Liver (tissue), 9 donors: Measurements from ENCODE around the gene RAMP3. TPM values are rescaled to one million over a fixed set of nuclear protein-coding genes. Genes with fewer than 3 reads are reported as not detected.

Experiments used
- DNase-seq: peaks from one replicate; pipeline ENCODE4 v3.0.0-alpha.2; 2017; ENCODE audit warnings: low spot score
- H3K27ac ChIP-seq, 2 donors: one replicate each; pipeline ENCODE4 v1.7.0; 2013; ENCODE audit warnings: inconsistent platforms in 2 of 2, low read length in 2 of 2, control low read depth in 1 of 2, low read depth in 1 of 2, mild to moderate bottlenecking in 1 of 2
- H3K27me3 ChIP-seq, 4 donors: one replicate each; pipeline versions ENCODE4 v1.6.1 to v1.7.0; 2013; ENCODE audit warnings: low read length in 3 of 4, inconsistent platforms in 1 of 4, mild to moderate bottlenecking in 1 of 4, moderate library complexity in 1 of 4; ENCODE audit not compliant: control insufficient read depth in 4 of 4, insufficient read depth in 4 of 4
- H3K36me3 ChIP-seq, 4 donors: one replicate each; pipeline versions ENCODE4 v1.6.1 to v1.7.0; 2013; ENCODE audit warnings: low read length in 3 of 4, mild to moderate bottlenecking in 3 of 4, low read depth in 1 of 4, moderate library complexity in 1 of 4; ENCODE audit not compliant: control insufficient read depth in 4 of 4, insufficient read depth in 3 of 4
- H3K4me1 ChIP-seq, 4 donors: one replicate each; pipeline versions ENCODE4 v1.6.1 to v1.7.0; 2013; ENCODE audit warnings: low read length in 3 of 4, mild to moderate bottlenecking in 3 of 4, moderate library complexity in 1 of 4; ENCODE audit not compliant: control insufficient read depth in 4 of 4, insufficient read depth in 4 of 4
- H3K4me3 ChIP-seq, 3 donors: one replicate each; pipeline versions ENCODE4 v1.6.1 to v1.7.0; 2013; ENCODE audit warnings: low read length in 3 of 3, control low read depth in 1 of 3, low read depth in 1 of 3, mild to moderate bottlenecking in 1 of 3
- H3K9ac ChIP-seq, 2 donors: one replicate each; pipeline ENCODE4 v1.7.0; 2013; ENCODE audit warnings: low read length in 2 of 2, mild to moderate bottlenecking in 2 of 2, moderate library complexity in 2 of 2, control low read depth in 1 of 2, low read depth in 1 of 2
- H3K9me3 ChIP-seq, 4 donors: one replicate each; pipeline versions ENCODE4 v1.6.1 to v1.7.0; 2013; ENCODE audit warnings: low read length in 3 of 4; ENCODE audit not compliant: control insufficient read depth in 4 of 4
- EGR1 ChIP-seq, 2 donors: IDR thresholded peaks; 2 replicates each; pipeline ENCODE4 v1.6.1; 2016 to 2018; ENCODE audit warnings: antibody characterized with exemption in 2 of 2, low read depth in 2 of 2
- FOXA1 ChIP-seq: IDR thresholded peaks from 2 replicates; pipeline ENCODE4 v1.6.1; 2016; ENCODE audit warnings: antibody characterized with exemption
- FOXA2 ChIP-seq: IDR thresholded peaks from 2 replicates; pipeline ENCODE4 v1.6.1; 2016; ENCODE audit warnings: antibody characterized with exemption
- GABPA ChIP-seq, 2 donors: IDR thresholded peaks in 1 of 2; conservative IDR thresholded peaks in 1 of 2; 2 replicates each; pipeline ENCODE4 v1.6.1; 2016; ENCODE audit warnings: antibody characterized with exemption in 2 of 2, mild to moderate bottlenecking in 1 of 2, moderate library complexity in 1 of 2
- HNF4A ChIP-seq, 2 donors: conservative IDR thresholded peaks; 2 replicates each; pipeline ENCODE4 v1.6.1; 2016; ENCODE audit warnings: antibody characterized with exemption in 2 of 2, mild to moderate bottlenecking in 2 of 2
- HNF4G ChIP-seq: IDR thresholded peaks from 2 replicates; pipeline ENCODE4 v1.6.1; 2016; ENCODE audit warnings: antibody characterized with exemption
- JUND ChIP-seq, 2 donors: IDR thresholded peaks; 2 replicates each; pipeline ENCODE4 v1.6.1; 2016; ENCODE audit warnings: antibody characterized with exemption in 2 of 2
- NR2F2 ChIP-seq: IDR thresholded peaks from 2 replicates; pipeline ENCODE4 v1.6.1; 2016; ENCODE audit warnings: antibody characterized with exemption
- RAD21 ChIP-seq, 2 donors: IDR thresholded peaks; 2 replicates each; pipeline ENCODE4 v1.6.1; 2016; ENCODE audit warnings: antibody characterized with exemption in 2 of 2, mild to moderate bottlenecking in 2 of 2
- RXRA ChIP-seq, 2 donors: IDR thresholded peaks; 2 replicates each; pipeline ENCODE4 v1.6.1; 2017 to 2018; ENCODE audit warnings: antibody characterized with exemption in 2 of 2, mild to moderate bottlenecking in 1 of 2
- SP1 ChIP-seq: IDR thresholded peaks from 2 replicates; pipeline ENCODE4 v1.6.1; 2018; ENCODE audit warnings: antibody characterized with exemption, mild to moderate bottlenecking
- TAF1 ChIP-seq: conservative IDR thresholded peaks from 2 replicates; pipeline ENCODE4 v1.6.1; 2016; ENCODE audit warnings: antibody characterized with exemption, mild to moderate bottlenecking
- YY1 ChIP-seq: IDR thresholded peaks from 2 replicates; pipeline ENCODE4 v1.6.1; 2016; ENCODE audit warnings: antibody characterized with exemption, mild to moderate bottlenecking
- WGBS: extraction: QIAGEN DNeasy Blood & Tissue Kit; methylation state at CpG from one replicate; pipeline ENCODE4 v1.1.7; 2013; 5-methylcytosine and 5-hydroxymethylcytosine counted together
- polyA plus RNA-seq, 2 donors: library from polyadenylated mRNA; stranded (reverse) in 1 of 2; unstranded in 1 of 2; fragments of 200-250 nt in 1 of 2; fragments of >200 nt in 1 of 2; fragmentation: Nextera tagmentation in 1 of 2; extraction: Ambion mirVana in 1 of 2; gene quantifications; one replicate each; pipeline versions ENCODE4 v1.2.1 to v1.2.3, GENCODE V29; 2013 to 2015
- total RNA-seq, 2 donors: library from RNA; depleted of rRNA; stranded (reverse); fragments of >200 nt; gene quantifications; one replicate each; pipeline ENCODE4 v1.2.3, GENCODE V29; 2014
- TF ChIP-seq, protein P1 (sequence below): IDR thresholded peaks from 2 replicates; pipeline ENCODE4 v1.6.1; 2016; ENCODE audit warnings: antibody characterized with exemption
- TF ChIP-seq, protein P2 (sequence below): IDR thresholded peaks from 2 replicates; pipeline ENCODE4 v1.6.1; 2016; ENCODE audit warnings: antibody characterized with exemption
- TF ChIP-seq, protein P3 (sequence below): IDR thresholded peaks from 2 replicates; pipeline ENCODE4 v1.6.1; 2016; ENCODE audit warnings: antibody characterized with exemption, mild to moderate bottlenecking
- TF ChIP-seq, protein P4 (sequence below): IDR thresholded peaks from 2 replicates; pipeline ENCODE4 v1.6.1; 2016; ENCODE audit warnings: antibody characterized with exemption
- TF ChIP-seq, protein P5 (sequence below): fragments of 150-350 bp; IDR thresholded peaks from 2 replicates; pipeline ENCODE4 v1.5.1; 2017; ENCODE audit warnings: improper control_type of control experiment, low read depth, low read length; ENCODE audit not compliant: missing input control
- donor health status: healthy.
- donor health status: healthy.
- donor health status: healthy.
- donor health status: healthy.
- donor health status: healthy.

Gene RAMP3
- total and polyA plus RNA-seq, 4 donors, result 2.3 to 30.0 (median 22.2) TPM

DNA sequence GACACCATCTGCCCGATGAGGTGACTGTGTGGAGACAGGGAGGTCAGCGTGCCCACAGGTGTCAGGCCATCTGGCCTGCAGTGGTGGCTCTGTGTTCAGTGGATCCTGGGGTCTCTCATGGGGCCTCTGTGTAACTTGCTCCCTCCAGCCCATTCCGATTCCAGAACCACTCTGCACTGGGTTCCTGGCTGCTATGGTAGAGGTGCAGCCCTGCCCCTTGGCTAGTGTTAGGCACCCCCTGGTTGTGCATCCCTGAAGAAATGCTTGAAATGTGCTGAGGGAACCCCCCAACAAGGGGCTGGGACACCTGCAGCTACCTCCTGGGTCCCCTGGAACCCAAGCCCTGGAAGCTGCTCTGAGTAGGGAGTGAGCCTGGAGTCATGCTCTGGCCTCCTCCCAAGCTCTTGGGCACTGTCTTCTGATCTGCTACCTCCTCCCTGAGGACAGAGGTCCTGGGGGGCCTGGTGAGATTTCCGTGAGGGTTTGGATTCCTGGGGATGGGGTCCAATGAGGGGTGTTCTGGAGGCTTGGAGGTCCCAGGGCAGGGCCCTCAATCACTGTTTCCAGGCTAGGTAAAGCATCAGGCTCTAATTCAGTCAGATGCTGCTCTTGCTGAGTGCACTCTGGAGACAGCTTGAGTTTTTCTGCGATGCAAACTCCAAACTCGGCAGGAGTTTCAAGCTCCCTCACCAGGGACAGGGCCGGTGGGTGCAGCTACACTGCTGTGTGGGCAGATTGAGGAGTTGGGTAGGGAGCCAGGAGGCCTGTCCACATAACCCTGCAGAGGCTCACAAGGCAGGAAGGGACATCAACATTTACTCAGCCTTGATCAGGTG, 27.7 kb downstream of the RAMP3 start (continued):
- TF ChIP-seq SP1, result no peak
- TF ChIP-seq, protein P1, sequence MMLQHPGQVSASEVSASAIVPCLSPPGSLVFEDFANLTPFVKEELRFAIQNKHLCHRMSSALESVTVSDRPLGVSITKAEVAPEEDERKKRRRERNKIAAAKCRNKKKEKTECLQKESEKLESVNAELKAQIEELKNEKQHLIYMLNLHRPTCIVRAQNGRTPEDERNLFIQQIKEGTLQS, result no peak
- TF ChIP-seq RAD21 (IDR thresholded peaks at IDR 0.05), result no peak
- TF ChIP-seq, protein P2, sequence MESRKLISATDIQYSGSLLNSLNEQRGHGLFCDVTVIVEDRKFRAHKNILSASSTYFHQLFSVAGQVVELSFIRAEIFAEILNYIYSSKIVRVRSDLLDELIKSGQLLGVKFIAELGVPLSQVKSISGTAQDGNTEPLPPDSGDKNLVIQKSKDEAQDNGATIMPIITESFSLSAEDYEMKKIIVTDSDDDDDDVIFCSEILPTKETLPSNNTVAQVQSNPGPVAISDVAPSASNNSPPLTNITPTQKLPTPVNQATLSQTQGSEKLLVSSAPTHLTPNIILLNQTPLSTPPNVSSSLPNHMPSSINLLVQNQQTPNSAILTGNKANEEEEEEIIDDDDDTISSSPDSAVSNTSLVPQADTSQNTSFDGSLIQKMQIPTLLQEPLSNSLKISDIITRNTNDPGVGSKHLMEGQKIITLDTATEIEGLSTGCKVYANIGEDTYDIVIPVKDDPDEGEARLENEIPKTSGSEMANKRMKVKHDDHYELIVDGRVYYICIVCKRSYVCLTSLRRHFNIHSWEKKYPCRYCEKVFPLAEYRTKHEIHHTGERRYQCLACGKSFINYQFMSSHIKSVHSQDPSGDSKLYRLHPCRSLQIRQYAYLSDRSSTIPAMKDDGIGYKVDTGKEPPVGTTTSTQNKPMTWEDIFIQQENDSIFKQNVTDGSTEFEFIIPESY, result no peak
- TF ChIP-seq RXRA (IDR thresholded peaks at IDR 0.05), result no peak
- no peak for TF ChIP-seq FOXA2

DNA sequence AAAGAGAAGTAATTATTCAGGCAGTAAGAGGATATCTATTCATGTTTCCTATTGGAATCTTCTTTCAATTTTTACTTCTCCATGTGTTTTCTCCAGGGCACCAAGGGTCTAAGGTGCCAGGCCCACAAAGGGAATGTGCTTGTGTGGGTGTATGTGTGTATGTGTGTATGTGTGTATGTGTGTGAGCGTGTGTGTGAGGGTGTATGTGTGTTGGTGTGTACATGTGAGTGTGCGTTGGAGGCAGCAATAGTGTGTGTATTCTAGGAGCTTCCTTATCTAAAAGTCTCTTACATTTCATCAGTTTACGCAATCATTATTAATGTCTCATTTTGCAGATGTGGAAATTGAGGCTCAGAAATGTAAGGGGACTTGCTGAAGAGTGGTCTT, 28.3 kb downstream of the RAMP3 start:
- no peak for DNase-seq
- H3K9ac ChIP-seq, result no peak overlapping the region
- no peaks in the 10 kb centered on the region for H3K27me3 ChIP-seq
- no peaks in the 10 kb centered on the region for H3K9me3 ChIP-seq
- H3K4me3 ChIP-seq, result no peak overlapping the region
- H3K36me3 ChIP-seq, result no peaks in the 10 kb centered on the region
- 91% methylated on average over 3 of the region's 3 CpGs for WGBS
- H3K27ac ChIP-seq, result no peak overlapping the region
- TF ChIP-seq, protein P3, sequence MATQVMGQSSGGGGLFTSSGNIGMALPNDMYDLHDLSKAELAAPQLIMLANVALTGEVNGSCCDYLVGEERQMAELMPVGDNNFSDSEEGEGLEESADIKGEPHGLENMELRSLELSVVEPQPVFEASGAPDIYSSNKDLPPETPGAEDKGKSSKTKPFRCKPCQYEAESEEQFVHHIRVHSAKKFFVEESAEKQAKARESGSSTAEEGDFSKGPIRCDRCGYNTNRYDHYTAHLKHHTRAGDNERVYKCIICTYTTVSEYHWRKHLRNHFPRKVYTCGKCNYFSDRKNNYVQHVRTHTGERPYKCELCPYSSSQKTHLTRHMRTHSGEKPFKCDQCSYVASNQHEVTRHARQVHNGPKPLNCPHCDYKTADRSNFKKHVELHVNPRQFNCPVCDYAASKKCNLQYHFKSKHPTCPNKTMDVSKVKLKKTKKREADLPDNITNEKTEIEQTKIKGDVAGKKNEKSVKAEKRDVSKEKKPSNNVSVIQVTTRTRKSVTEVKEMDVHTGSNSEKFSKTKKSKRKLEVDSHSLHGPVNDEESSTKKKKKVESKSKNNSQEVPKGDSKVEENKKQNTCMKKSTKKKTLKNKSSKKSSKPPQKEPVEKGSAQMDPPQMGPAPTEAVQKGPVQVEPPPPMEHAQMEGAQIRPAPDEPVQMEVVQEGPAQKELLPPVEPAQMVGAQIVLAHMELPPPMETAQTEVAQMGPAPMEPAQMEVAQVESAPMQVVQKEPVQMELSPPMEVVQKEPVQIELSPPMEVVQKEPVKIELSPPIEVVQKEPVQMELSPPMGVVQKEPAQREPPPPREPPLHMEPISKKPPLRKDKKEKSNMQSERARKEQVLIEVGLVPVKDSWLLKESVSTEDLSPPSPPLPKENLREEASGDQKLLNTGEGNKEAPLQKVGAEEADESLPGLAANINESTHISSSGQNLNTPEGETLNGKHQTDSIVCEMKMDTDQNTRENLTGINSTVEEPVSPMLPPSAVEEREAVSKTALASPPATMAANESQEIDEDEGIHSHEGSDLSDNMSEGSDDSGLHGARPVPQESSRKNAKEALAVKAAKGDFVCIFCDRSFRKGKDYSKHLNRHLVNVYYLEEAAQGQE, result no peak
- TF ChIP-seq, protein P2, result no peak
- TF ChIP-seq FOXA2, result no peak
- TF ChIP-seq, protein P4, sequence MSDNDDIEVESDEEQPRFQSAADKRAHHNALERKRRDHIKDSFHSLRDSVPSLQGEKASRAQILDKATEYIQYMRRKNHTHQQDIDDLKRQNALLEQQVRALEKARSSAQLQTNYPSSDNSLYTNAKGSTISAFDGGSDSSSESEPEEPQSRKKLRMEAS, result no peak
- no peak for TF ChIP-seq HNF4A (conservative IDR thresholded peaks at IDR 0.05)
- TF ChIP-seq, protein P1, result no peak
- TF ChIP-seq HNF4G, result no peak
- TF ChIP-seq RXRA (IDR thresholded peaks at IDR 0.05), result no peak
- TF ChIP-seq YY1, result no peak
- TF ChIP-seq NR2F2, result no peak
- TF ChIP-seq TAF1, result no peak
- TF ChIP-seq FOXA1, result no peak
- TF ChIP-seq JUND (IDR thresholded peaks at IDR 0.05), result no peak
- TF ChIP-seq SP1, result no peak
- no peak for TF ChIP-seq RAD21 (IDR thresholded peaks at IDR 0.05)
- TF ChIP-seq GABPA (IDR thresholded peaks at IDR 0.05 in 1 of 2, conservative IDR thresholded peaks at IDR 0.05 in 1 of 2), result no peak
- TF ChIP-seq, protein P5, sequence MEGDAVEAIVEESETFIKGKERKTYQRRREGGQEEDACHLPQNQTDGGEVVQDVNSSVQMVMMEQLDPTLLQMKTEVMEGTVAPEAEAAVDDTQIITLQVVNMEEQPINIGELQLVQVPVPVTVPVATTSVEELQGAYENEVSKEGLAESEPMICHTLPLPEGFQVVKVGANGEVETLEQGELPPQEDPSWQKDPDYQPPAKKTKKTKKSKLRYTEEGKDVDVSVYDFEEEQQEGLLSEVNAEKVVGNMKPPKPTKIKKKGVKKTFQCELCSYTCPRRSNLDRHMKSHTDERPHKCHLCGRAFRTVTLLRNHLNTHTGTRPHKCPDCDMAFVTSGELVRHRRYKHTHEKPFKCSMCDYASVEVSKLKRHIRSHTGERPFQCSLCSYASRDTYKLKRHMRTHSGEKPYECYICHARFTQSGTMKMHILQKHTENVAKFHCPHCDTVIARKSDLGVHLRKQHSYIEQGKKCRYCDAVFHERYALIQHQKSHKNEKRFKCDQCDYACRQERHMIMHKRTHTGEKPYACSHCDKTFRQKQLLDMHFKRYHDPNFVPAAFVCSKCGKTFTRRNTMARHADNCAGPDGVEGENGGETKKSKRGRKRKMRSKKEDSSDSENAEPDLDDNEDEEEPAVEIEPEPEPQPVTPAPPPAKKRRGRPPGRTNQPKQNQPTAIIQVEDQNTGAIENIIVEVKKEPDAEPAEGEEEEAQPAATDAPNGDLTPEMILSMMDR, result no peak
- TF ChIP-seq EGR1 (IDR thresholded peaks at IDR 0.05; ENCODE audit: low read depth in 2 of 2), result no peak
- H3K4me1 ChIP-seq, result no peaks in the 10 kb centered on the region
